Activated CD4-positive, alpha-beta T cell treated with anti-CD3 and anti-CD28 coated beads for 24 hours (primary cell): Measurements from ENCODE around the gene DGLUCY.
A peak's percentile ranks its signal among the peaks of the same experiment; 100 is the strongest.
"Not testable (repeated sequence)": the region's sequence is repeated elsewhere in the genome, so short reads cannot be mapped to it uniquely, and the experiment has no call there.

Source experiments
- DNase-seq, 2 donors: peaks; one replicate each; pipeline ENCODE4 v3.0.0-alpha.2; 2020; ENCODE audit warnings: low read depth in 2 of 2

The DGLUCY gene

DNA sequence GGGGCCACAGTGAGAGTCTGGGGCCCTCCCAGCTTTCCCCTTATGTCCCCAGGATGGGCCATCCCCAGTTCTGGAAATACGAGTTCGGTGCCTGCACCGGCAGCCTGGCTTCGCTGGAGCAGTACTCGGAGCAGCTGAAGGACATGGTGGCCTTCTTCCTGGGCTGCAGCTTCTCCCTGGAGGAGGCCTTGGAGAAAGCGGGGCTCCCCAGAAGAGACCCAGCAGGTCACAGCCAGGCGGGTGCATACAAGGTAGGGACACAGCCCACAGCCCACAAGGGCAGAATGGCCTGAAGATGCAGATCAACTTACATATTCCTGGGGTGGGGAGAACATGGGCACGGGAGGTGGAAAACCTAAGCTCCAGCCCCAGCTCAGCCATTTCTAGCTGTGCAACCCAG, 56.1 kb downstream of the DGLUCY start:
- no peak for DNase-seq

DNA sequence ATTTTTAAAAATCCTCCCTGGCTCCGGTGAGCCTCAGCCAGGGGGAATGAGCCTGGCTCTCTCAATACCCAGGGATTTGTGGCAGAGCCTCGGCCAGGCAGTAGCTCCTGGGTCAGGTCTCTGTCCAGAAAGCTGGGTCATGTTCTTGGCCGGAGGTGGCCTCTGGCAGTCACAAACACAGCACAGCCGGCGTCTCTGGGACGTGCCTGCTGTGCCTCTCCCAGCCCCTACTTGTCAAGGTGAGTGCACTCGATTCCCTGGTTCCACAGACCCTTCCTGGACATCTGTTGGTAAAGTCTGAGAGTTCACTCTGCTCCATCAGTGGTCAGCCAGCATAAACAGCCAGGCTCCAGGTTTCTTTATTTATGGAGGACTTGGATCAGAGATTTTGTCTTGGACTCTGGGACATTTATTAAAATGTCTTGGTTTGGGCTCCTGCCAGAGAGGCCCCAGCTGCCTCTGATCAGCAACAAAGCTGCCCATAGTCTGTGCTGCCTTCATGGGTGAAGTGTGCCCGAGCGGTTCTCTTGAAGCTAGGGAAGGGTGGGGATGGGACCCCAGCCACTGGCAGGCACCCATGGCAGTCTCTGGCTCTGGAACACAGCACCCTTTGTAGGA, 56.7 kb downstream of the DGLUCY start:
- DNase-seq, result no peak

DNA sequence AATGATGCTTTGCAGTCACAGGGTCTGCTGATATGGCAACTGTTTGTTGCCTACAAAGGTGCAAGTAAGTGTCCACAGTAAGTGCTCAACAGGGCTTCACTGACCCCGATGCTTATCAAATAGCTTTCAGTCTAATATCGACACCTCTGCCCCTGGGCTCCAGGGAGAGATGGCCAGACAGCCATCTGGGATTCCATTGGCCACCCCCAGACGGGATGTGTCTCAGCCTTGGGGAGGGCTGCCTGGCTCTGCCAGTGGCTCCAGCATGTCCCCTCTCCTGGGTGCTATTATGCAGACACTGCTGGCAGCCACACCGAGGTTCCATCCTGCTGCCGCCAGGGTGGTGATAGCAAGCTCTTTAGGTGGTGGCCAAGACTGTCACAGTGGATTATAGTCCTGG, 57.4 kb downstream of the DGLUCY start:
- DNase-seq, result no peak

DNA sequence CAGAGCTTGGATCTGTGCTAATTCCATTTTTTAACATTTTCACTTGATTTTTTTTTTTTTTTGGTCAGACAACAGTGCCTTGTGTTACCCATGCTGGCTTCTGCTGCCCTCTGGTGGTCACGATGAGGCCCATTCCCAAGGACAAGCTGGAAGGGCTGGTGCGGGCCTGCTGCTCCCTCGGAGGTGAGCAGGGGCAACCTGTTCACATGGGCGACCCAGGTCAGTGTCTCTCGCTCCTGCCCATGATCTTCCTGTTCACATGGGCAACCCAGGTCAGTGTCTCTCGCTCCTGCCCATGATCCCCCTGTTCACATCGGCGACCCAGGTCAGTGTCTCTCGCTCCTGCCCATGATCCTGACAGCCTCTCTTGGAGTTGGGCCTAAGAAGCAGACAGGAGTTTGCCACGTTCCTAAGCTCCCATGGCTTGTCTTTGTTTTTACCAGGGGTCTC, 59.4 kb downstream of the DGLUCY start:
- DNase-seq, result peak; percentile 74

DNA sequence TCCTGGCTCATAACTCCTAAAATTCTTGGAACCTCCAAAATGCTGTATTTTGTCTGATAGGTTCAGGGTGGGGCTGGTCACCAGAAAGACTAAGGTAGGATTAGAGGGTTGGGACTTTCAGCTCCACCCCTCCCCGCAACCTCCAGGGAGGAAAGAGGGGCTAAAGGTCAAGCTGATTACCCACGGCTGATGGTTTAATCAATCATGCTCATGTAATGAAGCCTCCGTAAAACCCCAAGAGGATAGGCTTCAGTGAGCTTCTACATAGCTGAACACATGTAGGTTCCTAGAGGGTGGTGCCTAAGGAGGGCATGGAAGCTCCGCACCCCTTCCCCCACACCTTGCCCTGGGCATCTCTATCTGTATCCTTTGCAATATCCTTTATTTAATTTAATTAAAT, 60.0 kb downstream of the DGLUCY start:
- no peak for DNase-seq

DNA sequence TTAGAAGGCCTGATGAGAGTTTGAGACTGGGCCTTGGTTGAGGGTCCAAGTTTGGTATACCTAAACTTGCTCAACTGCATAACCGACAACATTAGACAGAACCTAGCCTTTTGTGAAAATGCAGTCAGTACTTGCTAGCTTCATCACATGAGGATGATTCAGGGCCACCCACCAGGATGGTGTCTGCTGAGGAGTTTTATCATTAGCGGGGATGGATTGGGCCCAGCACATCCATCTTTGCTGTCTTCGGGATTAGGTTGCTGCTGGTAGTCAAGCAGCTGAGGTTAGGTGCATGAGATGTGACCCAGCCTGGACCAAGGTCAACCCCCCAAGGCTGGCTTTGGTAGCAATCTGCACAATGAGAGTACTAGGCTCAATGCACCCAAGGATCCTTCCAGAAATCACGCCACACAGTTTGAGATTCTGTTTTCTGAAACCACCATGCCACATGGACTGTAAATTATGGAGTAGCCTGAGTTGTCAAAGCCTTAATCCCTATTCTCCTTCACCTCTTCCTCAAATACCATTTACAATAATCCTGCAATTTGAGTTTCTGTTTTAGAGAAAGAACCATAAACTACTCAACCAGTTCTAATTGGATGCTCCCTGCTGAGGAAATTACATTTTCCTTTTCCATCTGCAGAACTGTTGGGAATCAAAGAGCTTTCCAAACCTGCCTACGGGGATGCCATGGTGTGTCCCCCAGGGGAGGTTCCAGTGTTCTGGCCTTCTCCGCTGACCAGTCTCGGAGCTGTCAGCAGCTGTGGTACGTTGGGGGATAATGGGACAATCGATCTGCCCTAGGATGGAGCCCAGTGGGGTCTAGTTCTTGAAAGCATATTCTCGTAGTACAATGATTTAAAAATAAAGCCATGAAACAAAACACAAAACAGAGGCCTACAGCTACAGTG, 61.7 kb downstream of the DGLUCY start:
- DNase-seq, result no peak

DNA sequence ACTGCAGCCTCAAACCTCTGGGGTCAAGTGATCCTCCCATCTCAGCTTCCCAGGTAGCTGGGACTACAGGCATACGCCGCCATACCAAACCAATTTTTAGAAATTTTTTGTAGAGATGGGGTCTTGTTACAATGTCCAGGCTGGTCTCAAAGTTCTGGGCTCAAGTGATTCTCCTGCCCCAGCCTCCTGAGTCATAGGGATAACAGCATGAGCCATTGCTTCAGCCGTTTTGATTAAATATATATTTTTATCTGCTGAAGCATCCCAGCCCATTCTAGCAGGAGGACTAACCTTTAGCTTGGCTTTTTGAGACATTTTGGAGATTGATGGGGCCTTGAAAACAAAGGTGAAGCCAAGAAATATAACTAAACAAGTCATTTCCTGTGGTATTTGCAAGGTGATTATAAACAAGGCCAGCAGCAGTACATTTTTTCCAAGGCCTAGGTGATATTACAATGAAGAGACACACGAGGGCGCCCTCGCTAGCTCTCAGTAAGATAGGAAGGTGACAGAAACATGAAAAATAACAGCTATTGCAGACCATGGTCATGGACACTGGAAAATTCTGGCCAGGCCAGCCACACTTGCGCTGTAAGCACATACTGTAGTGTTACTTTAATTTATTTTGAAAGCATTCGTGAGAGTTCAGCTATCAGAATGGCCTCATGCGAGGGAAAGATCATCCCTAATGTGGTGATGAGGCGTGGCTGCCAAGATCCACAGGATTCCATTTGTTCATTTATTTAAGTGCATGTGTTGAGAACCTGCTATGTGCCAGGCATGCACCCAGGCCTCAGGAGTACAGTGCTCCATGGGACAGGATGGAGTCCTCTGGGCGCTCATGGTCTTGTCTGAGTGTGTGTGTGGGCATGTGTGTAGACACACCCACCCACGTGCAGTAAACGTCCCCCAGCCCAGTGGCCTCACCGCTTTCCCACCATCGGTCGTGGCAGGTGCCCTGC, 63.5 kb downstream of the DGLUCY start:
- DNase-seq, result peak; percentile 42 to 44

DNA sequence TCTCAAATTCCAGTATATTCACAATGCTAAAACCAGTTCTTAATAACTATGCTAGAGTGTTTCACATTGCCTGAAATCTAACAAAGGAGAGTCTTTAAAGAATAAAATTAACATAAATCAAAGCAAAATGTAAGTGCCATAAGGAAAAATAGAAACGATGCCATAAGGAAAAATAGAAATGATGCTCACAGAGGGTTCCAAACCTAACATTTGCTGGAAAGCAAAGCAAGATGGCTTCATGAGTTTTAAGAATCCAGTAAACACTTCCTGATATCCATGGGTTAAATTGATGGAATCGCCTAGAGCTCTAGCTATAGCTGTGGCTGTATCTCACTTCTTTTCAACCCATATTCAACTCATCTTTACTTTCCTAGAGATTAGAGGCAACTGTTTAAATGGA, 66.7 kb downstream of the DGLUCY start:
- DNase-seq, result no peak

DNA sequence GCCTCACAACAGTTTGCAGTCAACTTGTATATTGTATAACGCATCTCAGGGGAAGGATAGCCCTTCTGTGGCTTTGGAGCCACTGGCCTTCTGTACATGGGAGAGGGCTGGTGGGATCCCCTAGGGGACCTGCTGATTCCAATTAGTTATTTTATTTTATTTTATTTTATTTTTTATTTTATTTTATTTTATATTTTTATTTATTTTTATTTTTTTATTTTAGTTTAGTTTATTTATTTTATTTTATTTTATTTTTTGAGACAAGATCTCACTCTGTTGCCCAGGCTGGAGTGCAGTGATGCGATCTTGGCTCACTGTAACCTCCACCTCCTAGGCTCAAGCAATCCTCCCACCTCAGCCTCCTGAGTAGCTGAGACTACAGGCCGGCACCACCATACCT, 68.9 kb downstream of the DGLUCY start:
- not testable (repeated sequence) for DNase-seq

DNA sequence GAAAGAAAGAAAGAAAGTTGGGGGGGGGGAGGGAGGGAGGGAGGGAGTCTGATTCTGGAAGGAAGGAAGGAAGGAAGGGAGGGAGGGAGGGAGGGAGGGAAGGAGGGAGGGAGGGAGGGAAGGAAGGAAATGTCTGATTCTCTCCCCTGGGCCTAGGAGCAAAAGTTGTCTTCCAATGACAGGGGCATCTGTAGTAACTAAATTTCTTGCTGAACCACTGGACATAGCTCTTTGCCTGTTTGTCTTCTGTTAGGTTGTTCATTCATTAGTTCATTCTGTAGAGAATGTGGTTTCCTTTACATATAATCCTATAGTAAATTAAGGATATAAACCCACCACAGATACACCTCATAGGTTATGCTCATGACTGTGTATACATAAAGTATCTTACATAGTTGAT, 70.7 kb downstream of the DGLUCY start:
- DNase-seq, result no peak

DNA sequence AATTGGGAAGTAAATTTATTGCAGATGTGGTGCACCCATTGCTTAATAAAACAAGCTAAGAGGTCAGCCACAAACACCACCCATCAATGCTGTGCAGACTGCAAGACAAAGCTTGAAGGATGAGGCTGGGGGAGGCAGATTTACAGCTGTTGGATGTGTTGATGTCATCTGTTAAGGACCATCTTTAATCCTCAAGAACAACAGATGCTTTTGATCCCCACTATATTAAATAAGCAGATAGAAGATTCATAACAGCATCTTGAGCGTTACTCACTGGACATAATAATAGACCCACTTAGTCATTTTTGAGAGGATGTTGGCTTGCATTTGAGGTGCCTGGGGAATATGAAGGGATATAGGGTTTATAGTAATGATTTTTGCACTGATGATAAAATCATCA, 71.8 kb downstream of the DGLUCY start:
- DNase-seq, result no peak

DNA sequence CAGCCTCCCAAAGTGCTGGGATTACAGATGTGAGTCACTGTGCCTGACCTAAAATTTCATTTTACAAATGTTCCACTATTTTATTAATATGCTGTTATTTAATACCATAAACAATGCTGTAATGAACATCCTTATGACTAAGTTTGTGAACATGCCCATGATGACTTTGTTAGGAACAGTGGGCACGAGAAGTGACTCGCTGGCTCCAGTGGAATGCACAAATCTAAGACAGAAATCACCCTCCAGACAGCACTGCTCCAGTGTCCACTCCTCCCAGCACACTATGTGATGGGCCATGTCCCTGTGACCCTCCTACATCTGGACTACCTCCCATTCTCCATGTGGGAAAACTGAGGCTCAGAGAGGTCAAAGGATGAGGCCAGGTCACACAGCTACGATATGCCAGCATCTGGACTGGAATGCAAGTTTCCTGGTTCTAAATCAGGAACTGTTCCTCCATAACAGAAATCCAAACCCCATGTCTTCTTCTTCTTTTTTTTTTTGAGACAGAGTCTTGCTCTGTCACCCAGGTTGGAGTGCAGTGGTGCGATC, 72.7 kb downstream of the DGLUCY start:
- no peak for DNase-seq

DNA sequence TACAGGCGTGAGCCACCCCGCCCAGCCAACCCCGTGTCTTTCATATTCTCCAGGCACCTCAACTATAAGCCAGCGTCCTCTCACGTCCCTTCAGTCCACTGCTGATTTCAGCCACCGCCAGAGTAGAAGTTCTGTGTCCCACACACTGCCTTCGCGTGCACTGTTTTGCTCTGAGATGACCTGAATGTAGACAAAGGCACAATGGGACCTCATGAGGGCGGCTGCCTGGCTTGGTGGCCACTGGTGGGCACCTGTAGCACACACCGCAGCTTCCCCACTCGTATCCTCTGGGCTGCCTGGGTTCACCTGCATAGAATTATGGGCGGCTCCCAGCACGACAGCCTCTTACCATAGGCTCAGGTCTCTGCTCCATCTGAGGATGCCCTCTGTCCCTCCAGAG, 73.4 kb downstream of the DGLUCY start:
- DNase-seq, result no peak

DNA sequence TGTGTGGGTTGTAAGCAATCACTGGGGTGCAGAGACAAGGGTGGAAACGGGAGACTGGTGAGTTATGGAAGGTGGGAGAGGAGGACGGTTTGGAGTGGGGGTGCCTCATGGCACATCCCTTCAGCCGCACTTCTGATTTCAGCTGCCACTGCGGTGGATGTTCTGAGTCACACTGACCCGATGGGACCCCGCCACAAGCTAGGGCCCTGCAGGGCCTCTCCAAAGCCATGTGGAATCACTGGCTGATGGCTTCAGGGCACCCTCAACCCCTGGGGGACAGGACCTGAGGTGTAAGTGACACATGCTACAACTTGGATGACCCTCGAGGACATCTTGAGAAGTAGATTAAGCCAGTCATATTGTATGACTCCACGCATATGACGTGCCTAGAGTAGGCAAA, 77.0 kb downstream of the DGLUCY start:
- no peak for DNase-seq

DNA sequence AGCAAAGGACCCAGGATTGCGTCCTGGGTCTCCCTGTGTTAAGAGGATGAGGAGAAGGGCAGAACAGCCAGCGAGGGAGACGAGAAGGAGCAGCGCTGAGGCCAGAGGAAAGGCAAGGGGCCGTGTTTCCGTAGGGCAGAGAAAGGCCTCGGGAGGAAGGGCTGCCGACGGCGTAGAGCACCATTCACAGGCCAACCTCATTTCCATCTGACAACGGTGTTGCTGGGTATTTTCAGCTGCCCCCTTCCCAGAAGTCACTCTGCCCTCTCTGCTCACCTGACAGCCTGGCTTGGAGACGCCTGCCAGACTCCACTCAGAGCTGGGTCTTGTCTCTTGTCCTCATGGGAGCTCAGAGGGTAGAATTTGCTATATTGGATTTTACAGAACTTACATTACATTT, 79.2 kb downstream of the DGLUCY start:
- DNase-seq, result no peak

DNA sequence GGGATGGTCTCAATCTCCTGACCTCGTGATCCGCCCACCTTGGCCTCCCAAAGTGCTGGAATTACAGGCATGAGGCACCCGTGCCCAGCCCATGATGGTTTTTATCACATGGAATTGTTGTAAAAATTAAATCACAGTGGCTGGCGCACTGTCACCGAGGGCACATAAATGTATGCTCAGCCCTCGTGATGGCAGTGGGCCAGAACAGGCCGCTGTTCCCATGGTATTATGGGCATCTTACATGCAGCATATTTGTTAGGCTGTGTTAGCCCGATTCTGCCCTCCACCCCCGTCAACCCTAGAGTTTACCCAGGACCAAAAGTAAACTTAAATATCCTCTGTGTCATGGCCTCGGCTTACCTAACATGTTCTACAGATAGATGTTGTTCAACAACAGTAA, 82.0 kb downstream of the DGLUCY start:
- DNase-seq, result no peak

DNA sequence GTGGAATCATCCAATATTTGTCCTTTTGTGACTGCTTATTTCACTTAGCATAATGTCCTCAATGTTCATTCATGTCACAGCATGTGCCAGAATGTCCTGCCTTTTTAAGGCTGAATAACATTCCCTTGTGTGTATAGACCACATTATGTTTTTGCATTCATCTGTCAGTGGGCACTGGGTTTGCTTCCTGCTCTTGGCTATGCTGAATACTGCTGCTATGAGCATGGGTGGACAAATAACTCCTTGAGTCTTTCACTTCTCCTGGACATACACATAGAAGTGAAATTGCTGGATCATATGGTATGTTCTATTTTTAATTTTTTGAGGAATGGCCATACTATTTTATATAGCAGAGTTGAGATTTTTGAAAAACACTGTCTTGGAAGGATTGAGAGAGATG, 83.8 kb downstream of the DGLUCY start:
- no peak for DNase-seq

DNA sequence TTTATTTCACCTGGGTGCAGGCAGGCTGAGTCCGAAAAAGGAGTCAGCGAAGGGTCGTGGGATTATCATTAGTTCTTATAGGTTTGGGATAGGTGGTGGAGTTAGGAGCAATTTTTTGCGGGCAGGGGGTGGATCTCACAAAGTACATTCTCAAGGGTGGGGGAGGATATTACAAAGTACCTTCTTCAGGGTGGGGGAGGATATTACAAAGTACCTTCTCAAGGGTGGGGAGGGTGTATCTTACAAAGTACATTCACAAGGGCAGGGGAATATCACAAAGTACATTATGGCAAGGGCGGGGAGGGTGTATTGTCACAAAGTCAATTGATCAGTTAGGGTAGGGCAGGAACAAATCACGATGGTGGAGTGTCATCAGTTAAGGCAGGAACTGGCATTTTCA, 86.9 kb downstream of the DGLUCY start:
- DNase-seq, result not testable (repeated sequence)

DNA sequence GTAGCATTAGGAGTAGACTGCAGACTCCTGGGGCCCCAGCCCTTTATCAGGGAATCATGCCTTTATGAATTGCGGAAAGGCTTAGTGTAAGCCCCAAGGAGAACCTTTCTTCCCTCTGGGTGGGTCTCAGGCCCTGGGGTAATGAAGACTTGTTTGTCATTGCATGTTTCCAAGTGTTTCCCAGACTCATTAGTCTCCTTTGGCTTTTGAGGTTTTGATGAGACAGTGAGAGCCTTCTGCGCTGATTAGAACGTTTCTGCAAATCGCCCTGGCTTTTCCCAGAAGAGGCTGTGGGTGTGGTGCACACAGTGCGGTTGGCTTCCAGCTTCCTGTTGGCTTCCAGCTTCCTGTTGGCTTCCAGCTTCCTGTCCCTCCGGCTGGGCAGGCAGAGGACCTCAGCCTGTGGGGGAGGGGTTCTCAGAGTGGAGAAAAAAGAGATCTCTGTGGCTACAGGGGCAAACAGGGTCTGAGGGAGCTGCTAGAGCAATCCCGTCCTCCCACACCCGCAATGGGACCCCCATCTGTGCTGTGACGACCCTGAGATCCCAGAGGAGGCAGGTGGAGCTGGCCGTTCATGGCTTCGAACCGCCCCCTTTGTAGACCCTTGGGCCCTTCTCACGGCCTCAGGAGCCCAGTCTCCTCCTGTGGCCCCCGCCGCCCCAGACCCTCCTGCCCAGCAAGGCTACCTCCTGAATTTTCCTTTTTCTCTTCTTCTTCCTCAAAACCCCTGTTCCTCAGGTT, 88.5 kb downstream of the DGLUCY start:
- no peak for DNase-seq

DNA sequence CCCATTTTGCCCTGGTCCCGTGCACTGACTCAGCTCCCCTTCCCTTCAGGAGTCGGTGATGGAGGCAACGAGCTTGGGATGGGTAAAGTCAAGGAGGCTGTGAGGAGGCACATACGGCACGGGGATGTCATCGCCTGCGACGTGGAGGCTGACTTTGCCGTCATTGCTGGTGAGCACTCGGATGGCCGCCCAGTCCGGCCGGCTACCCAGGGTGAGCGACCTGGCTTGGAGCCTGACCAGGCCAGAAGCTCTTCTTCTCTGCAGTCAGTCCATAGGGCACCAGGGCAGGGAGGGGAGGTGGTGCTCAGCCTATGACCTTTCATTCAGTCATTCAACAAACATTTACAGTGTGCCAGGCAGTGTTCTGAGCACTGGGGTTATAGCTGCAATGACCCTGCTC, 90.8 kb downstream of the DGLUCY start:
- DNase-seq, result no peak

DNA sequence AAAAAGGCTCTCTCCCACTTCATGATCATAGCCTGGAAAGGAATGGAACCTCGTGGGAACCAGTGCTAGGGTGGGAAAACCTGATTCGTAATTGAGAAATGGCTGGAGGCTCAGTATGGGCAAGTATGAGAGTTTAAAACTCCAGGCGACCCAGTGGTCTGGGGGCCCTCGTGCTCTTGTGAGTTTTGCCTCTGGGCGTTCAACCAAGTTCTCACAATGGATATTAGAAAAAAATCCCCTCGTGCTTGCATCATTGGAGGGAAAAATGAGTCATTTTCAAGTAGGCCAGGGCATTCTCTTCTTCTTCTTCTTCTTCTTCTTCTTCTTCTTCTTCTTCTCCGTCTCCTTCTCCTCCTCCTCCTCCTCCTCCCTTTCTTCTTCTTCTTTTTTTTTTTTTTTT, 91.6 kb downstream of the DGLUCY start:
- DNase-seq, result no peak
